H1 (cell line): ENCODE results near the gene CASR. TPM values are rescaled to one million over a fixed set of nuclear protein-coding genes. Genes with fewer than 3 reads are reported as not detected.

Experiments used
- CTCF ChIA-PET: fragments of 300-600 bp; sonication (Branson Sonifier 250); formaldehyde crosslinking; loops from one replicate; lab custom pipeline; 2021; ENCODE audit not compliant: partially characterized antibody; lab: Charles Lee
- POLR2A ChIA-PET: fragments of 300-600 bp; sonication (Branson Sonifier 250); formaldehyde crosslinking; loops from one replicate; lab custom pipeline; 2021; ENCODE audit warnings: inconsistent platforms; ENCODE audit not compliant: partially characterized antibody; lab: Charles Lee
- DNase-seq, 2 experiments: peaks; one replicate each; pipeline versions ENCODE4 v3.0.0 to v3.0.0-alpha.2; 2010 to 2022; ENCODE audit warnings: low spot score in 2 of 2, low read depth in 1 of 2, mixed read lengths in 1 of 2
- FAIRE-seq: peaks from 2 replicates; lab custom pipeline; 2011; peaks lifted over from hg19 to GRCh38; lab: Jason Lieb, UNC
- H2AFZ ChIP-seq: 2 replicates; pipeline ENCODE4 v1.8.1; 2012; ENCODE audit warnings: low read length, inconsistent platforms
- H2AK5ac ChIP-seq: 2 replicates; pipeline ENCODE4 v1.6.1; 2013; ENCODE audit warnings: low read depth, low read length
- H2BK120ac ChIP-seq: replicated peaks from 2 replicates; pipeline ENCODE3; 2013; ENCODE audit warnings: low read depth, low read length, inconsistent platforms
- H2BK12ac ChIP-seq: 2 replicates; pipeline ENCODE4 v1.6.1; 2013; ENCODE audit warnings: low read depth, low read length
- H2BK15ac ChIP-seq: 2 replicates; pipeline ENCODE4 v1.6.1; 2013; ENCODE audit warnings: low read length
- H2BK20ac ChIP-seq: 2 replicates; pipeline ENCODE4 v1.6.1; 2013; ENCODE audit warnings: low read length
- H2BK5ac ChIP-seq: 2 replicates; pipeline ENCODE4 v1.6.1; 2013; ENCODE audit warnings: low read depth, low read length
- H3K14ac ChIP-seq: 2 replicates; pipeline ENCODE4 v1.6.1; 2013; ENCODE audit warnings: inconsistent platforms; ENCODE audit not compliant: insufficient read length
- H3K18ac ChIP-seq: 2 replicates; pipeline ENCODE4 v1.6.1; 2013; ENCODE audit warnings: low read length; ENCODE audit errors: extremely low read depth
- H3K23ac ChIP-seq: 2 replicates; pipeline ENCODE4 v1.6.1; 2013; ENCODE audit warnings: inconsistent platforms; ENCODE audit not compliant: insufficient read length
- H3K23me2 ChIP-seq: 2 replicates; pipeline ENCODE4 v1.6.1; 2013; ENCODE audit warnings: low read depth, low read length
- H3K27ac ChIP-seq: 2 replicates; pipeline ENCODE4 v1.6.1; 2011; ENCODE audit warnings: low read depth, low read length, inconsistent platforms
- H3K27me3 ChIP-seq, 4 experiments: replicated peaks in 1 of 4; 1 replicate in 1 of 4; 2 replicates in 3 of 4; pipeline versions ENCODE4 v1.6.1 to v1.8.1; 2011 to 2013; ENCODE audit warnings: low read length in 3 of 4, mild to moderate bottlenecking in 3 of 4, inconsistent platforms in 2 of 4, mixed read lengths in 2 of 4, moderate library complexity in 1 of 4; ENCODE audit not compliant: control insufficient read depth in 3 of 4, insufficient read depth in 3 of 4; ENCODE audit errors: extremely low read depth in 1 of 4
- H3K36me3 ChIP-seq, 4 experiments: 2 replicates each; pipeline versions ENCODE4 v1.6.1 to v1.8.1; 2011 to 2013; ENCODE audit warnings: mild to moderate bottlenecking in 4 of 4, low read length in 3 of 4, moderate library complexity in 2 of 4, control low read depth in 1 of 4, inconsistent platforms in 1 of 4; ENCODE audit not compliant: insufficient read depth in 4 of 4, control insufficient read depth in 2 of 4
- H3K4ac ChIP-seq: replicated peaks from 2 replicates; pipeline ENCODE3; 2013; ENCODE audit warnings: low read length, low read depth, mixed read lengths, inconsistent platforms; ENCODE audit not compliant: insufficient read length
- H3K4me1 ChIP-seq, 4 experiments: replicated peaks in 1 of 4; 1 replicate in 1 of 4; 2 replicates in 3 of 4; pipeline versions ENCODE4 v1.6.1 to v1.8.1; 2011 to 2013; ENCODE audit warnings: low read length in 3 of 4, inconsistent platforms in 2 of 4, mixed read lengths in 1 of 4; ENCODE audit not compliant: insufficient read depth in 4 of 4, control insufficient read depth in 3 of 4
- H3K4me2 ChIP-seq, 2 experiments: 2 replicates each; pipeline versions ENCODE4 v1.6.1 to v1.8.1; 2011 to 2013; ENCODE audit warnings: low read depth in 2 of 2, low read length in 2 of 2, control low read depth in 1 of 2, inconsistent platforms in 1 of 2, mild to moderate bottlenecking in 1 of 2; ENCODE audit not compliant: insufficient read depth in 1 of 2
- H3K4me3 ChIP-seq, 4 experiments: fragments of 200-600, 300-600 bp in 1 of 4; sonication (generic), shearing (Covaris generic), sonication (Bioruptor Twin) in 1 of 4; 2 replicates each; pipeline versions ENCODE4 v1.5.1 to v1.8.1; 2011 to 2016; ENCODE audit warnings: low read length in 4 of 4, low read depth in 3 of 4, control low read depth in 2 of 4, inconsistent platforms in 2 of 4, mild to moderate bottlenecking in 2 of 4, mixed read lengths in 1 of 4, moderate library complexity in 1 of 4; ENCODE audit not compliant: insufficient read depth in 2 of 4; ENCODE audit errors: extremely low read depth in 1 of 4
- H3K56ac ChIP-seq: replicated peaks from 2 replicates; pipeline ENCODE3; 2013; ENCODE audit warnings: low read depth, mild to moderate bottlenecking, mixed read lengths, low read length, inconsistent platforms; ENCODE audit not compliant: insufficient read length
- H3K79me1 ChIP-seq: 2 replicates; pipeline ENCODE4 v1.6.1; 2013; ENCODE audit warnings: low read depth, low read length, control low read depth
- H3K79me2 ChIP-seq, 2 experiments: 2 replicates each; pipeline versions ENCODE4 v1.6.1 to v1.8.1; 2012 to 2013; ENCODE audit warnings: low read length in 2 of 2, mild to moderate bottlenecking in 2 of 2, inconsistent platforms in 1 of 2; ENCODE audit not compliant: insufficient read depth in 2 of 2, control insufficient read depth in 1 of 2
- H3K9ac ChIP-seq, 4 experiments: replicated peaks in 1 of 4; 1 replicate in 1 of 4; 2 replicates in 3 of 4; pipeline versions ENCODE4 v1.6.1 to v1.8.1; 2011 to 2013; ENCODE audit warnings: low read depth in 3 of 4, low read length in 3 of 4, control low read depth in 2 of 4, mild to moderate bottlenecking in 2 of 4, moderate library complexity in 2 of 4, inconsistent platforms in 1 of 4; ENCODE audit errors: extremely low read depth in 1 of 4
- H3K9me3 ChIP-seq, 2 experiments: 2 replicates each; pipeline versions ENCODE4 v1.6.1 to v1.8.1; 2012 to 2013; ENCODE audit warnings: mild to moderate bottlenecking in 2 of 2, moderate library complexity in 2 of 2, control low read depth in 1 of 2, inconsistent platforms in 1 of 2, low read depth in 1 of 2, low read length in 1 of 2, mixed read lengths in 1 of 2; ENCODE audit not compliant: insufficient read depth in 2 of 2
- H4K20me1 ChIP-seq, 2 experiments: replicated peaks in 1 of 2; 2 replicates each; pipeline versions ENCODE3 to v1.8.1; 2011 to 2013; ENCODE audit warnings: inconsistent platforms in 2 of 2, low read length in 2 of 2, mild to moderate bottlenecking in 1 of 2; ENCODE audit not compliant: insufficient read depth in 2 of 2, control insufficient read depth in 1 of 2
- H4K5ac ChIP-seq: 2 replicates; pipeline ENCODE4 v1.6.1; 2013; ENCODE audit warnings: low read length, low read depth, mixed read lengths, inconsistent platforms; ENCODE audit not compliant: insufficient read length
- H4K8ac ChIP-seq: 2 replicates; pipeline ENCODE4 v1.8.0; 2013; ENCODE audit warnings: mild to moderate bottlenecking, moderate library complexity, low read length, inconsistent platforms; ENCODE audit not compliant: insufficient read depth; ENCODE audit errors: extremely low read depth
- H4K91ac ChIP-seq: replicated peaks from 2 replicates; pipeline ENCODE3; 2013; ENCODE audit warnings: low read length, mixed read lengths, inconsistent platforms; ENCODE audit not compliant: insufficient read length
- BACH1 ChIP-seq: IDR thresholded peaks from 2 replicates; pipeline ENCODE4 v1.6.1; 2012; ENCODE audit warnings: low read length, improper control_type of control experiment
- CTBP2 ChIP-seq: IDR thresholded peaks from 2 replicates; pipeline ENCODE4 v1.7.0; 2011; ENCODE audit warnings: borderline replicate concordance, mild to moderate bottlenecking, moderate library complexity, mixed read lengths, low read length; ENCODE audit not compliant: insufficient read depth, insufficient read length
- EZH2 ChIP-seq: fragments of 200-600 bp; sonication (generic); IDR thresholded peaks from 2 replicates; pipeline ENCODE4 v1.7.1; 2012; ENCODE audit warnings: low read depth, mild to moderate bottlenecking, moderate library complexity, low read length, inconsistent platforms; ENCODE audit not compliant: severe bottlenecking
- GABPA ChIP-seq: IDR thresholded peaks from 2 replicates; pipeline ENCODE4 v1.6.1; 2011; ENCODE audit warnings: mild to moderate bottlenecking, low read length, moderate library complexity, borderline replicate concordance; ENCODE audit not compliant: insufficient read depth
- KDM4A ChIP-seq: IDR thresholded peaks from one replicate; pipeline ENCODE4 v1.7.1; 2012; ENCODE audit warnings: low read depth, mild to moderate bottlenecking, moderate library complexity, low read length, inconsistent platforms; ENCODE audit not compliant: severe bottlenecking
- RXRA ChIP-seq: IDR thresholded peaks from 2 replicates; pipeline ENCODE4 v1.6.1; 2011; ENCODE audit warnings: low read depth, mild to moderate bottlenecking, low read length, moderate library complexity; ENCODE audit not compliant: insufficient read depth
- SIN3A ChIP-seq, 2 experiments: IDR thresholded peaks in 1 of 2; conservative IDR thresholded peaks in 1 of 2; 2 replicates each; pipeline ENCODE4 v1.6.1; 2011 to 2012; ENCODE audit warnings: low read length in 2 of 2, improper control_type of control experiment in 1 of 2, low read depth in 1 of 2, mild to moderate bottlenecking in 1 of 2
- SIX5 ChIP-seq: IDR thresholded peaks from 2 replicates; pipeline ENCODE4 v1.6.1; 2011; ENCODE audit warnings: mild to moderate bottlenecking, low read depth, low read length
- SP4 ChIP-seq: IDR thresholded peaks from 2 replicates; pipeline ENCODE4 v1.6.1; 2012; ENCODE audit warnings: low read length, inconsistent platforms
- SUZ12 ChIP-seq: fragments of 200-600 bp; sonication (generic); IDR thresholded peaks from 2 replicates; pipeline ENCODE4 v1.6.1; 2012; ENCODE audit warnings: mild to moderate bottlenecking, inconsistent platforms, low read length, moderate library complexity, mixed read lengths
- TBP ChIP-seq: IDR thresholded peaks from 2 replicates; pipeline ENCODE4 v1.6.1; 2011; ENCODE audit warnings: low read depth, low read length, improper control_type of control experiment
- TCF12 ChIP-seq: IDR thresholded peaks from 2 replicates; pipeline ENCODE4 v1.6.1; 2011; ENCODE audit warnings: low read depth, mild to moderate bottlenecking, low read length
- YY1 ChIP-seq: IDR thresholded peaks from 2 replicates; pipeline ENCODE4 v1.6.1; 2011; ENCODE audit warnings: low read depth, mild to moderate bottlenecking, low read length
- WGBS, 2 experiments: shearing (Covaris generic) in 1 of 2; methylation state at CpG; one replicate each; pipeline versions ENCODE4 v1.1.6 to v1.1.7; 2013 to 2015; ENCODE audit warnings: low lambda C conversion rate in 2 of 2, mixed read lengths in 2 of 2, inconsistent platforms in 1 of 2, low coverage in 1 of 2, missing lambda C conversion rate in 1 of 2; ENCODE audit not compliant: insufficient replicate concordance in 2 of 2, insufficient coverage in 1 of 2, insufficient read length in 1 of 2; ENCODE audit errors: extremely low coverage in 1 of 2, missing lambda C conversion rate in 1 of 2; 5-methylcytosine and 5-hydroxymethylcytosine counted together
- polyA plus RNA-seq, 7 experiments: library from polyadenylated mRNA; depleted of rRNA in 3 of 7; stranded (reverse) in 5 of 7; unstranded in 2 of 7; fragments of >200 nt in 5 of 7; fragments of 200-250 nt in 2 of 7; gene quantifications; 1 replicate in 5 of 7; 2 replicates in 1 of 7; 4 replicates in 1 of 7; pipeline versions ENCODE4 v1.2.1 to v1.2.3, GENCODE V29; 2011 to 2013; ENCODE audit warnings: missing spikeins in 2 of 7, mixed read lengths in 2 of 7
- total RNA-seq: library from RNA; stranded (reverse); fragmentation: NEBNext Ultra II Directional; extraction: Animal tissue kit (Norgen Biotek cat#: 25700); gene quantifications from 2 replicates; pipeline ENCODE4 v1.2.1, GENCODE V29; 2021

CASR gene
- total and polyA plus RNA-seq, 2 of the 8 experiments (the other 6 are each of a cell fraction or from before 2014, with no cell fraction given), result 0.36 to 0.58 TPM

DNA sequence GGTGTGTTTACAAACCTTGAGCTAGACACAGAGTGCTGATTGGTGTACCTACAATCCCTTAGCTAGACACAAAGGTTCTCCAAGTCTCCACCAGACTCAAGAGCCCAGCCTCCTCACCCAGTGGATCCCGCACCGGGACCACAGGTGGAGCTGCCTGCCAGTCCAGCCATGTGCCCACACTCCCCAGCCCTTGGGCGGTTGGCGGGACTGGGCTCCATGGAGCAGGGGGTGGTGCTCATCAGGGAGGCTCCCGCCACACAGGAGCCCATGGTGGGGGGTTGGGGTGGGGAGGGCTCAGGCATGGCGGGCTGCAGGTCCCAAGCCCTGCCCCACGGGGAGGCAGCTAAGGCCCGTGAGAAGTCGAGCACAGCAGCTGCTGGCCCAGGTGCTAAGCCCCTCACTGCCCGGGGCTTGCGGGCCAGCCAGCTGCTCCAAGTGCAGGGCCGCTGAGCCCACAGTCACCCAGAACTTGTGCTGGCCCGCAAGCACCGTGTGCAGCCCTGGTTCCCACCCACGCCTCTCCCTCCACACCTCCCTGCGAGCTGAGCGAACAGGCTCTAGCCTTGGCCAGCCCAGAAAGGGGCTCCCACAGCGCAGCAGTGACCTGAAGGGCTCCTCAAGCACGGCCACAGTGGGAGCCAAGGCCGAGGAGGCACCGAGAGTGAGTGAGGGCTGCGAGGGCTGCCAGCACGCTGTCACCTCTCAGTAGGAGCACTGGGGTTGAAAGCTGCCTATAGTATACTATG lies 43.7 kb downstream of the CASR start:
- no peak overlapping the region for H2BK12ac ChIP-seq
- no peak for DNase-seq
- peaks cover 2 to 4% of the 10 kb centered on the region in 2 experiments; a peak in 1 of 4 replicates for H3K9me3 ChIP-seq
- no peak overlapping the region for H2AK5ac ChIP-seq
- H3K18ac ChIP-seq, result no peak overlapping the region
- no peak overlapping the region for H2BK120ac ChIP-seq
- no peaks in the 10 kb centered on the region for H3K79me2 ChIP-seq
- no peak overlapping the region for H4K91ac ChIP-seq
- H3K4me1 ChIP-seq, result peaks cover 0 to 3% (median 0%) of the 10 kb centered on the region in 4 experiments; a peak in 1 of 7 replicates
- no peak overlapping the region for H3K9ac ChIP-seq
- H4K5ac ChIP-seq, result no peak overlapping the region
- no peak overlapping the region for H3K4me3 ChIP-seq
- no peak overlapping the region for H2BK5ac ChIP-seq
- H3K4me2 ChIP-seq, result no peak overlapping the region
- H3K27ac ChIP-seq, result no peak overlapping the region
- ChIA-PET CTCF (interaction anchor here (0.7 to 1.6 kb wide), 4 partner anchors 10 to 88 kb away, joined by 3 to 4 read pairs (median 3); no protein-coding TSS in a partner anchor), POLR2A (no interaction called here)
- H3K14ac ChIP-seq, result no peak overlapping the region
- 87% methylated on average over 12 of the region's 23 CpGs; no CpG with 5 or more reads in 1 of the 2 experiments for WGBS, 2 experiments
- no peaks in the 10 kb centered on the region for H3K27me3 ChIP-seq
- no peak overlapping the region for H2BK20ac ChIP-seq
- no peak overlapping the region for H2BK15ac ChIP-seq
- no peak overlapping the region for H3K23ac ChIP-seq
- H3K36me3 ChIP-seq, result no peaks in the 10 kb centered on the region
- no peaks in the 10 kb centered on the region; the same call in 1 of the 2 replicates for H3K23me2 ChIP-seq
- no peak overlapping the region for H4K8ac ChIP-seq
- no peaks in the 10 kb centered on the region for H4K20me1 ChIP-seq
- no peaks in the 10 kb centered on the region for H3K79me1 ChIP-seq
- H3K56ac ChIP-seq, result no peak overlapping the region
- H3K4ac ChIP-seq, result no peak overlapping the region
- FAIRE-seq, result no peak
- H2AFZ ChIP-seq, result no peak overlapping the region
- TF ChIP-seq CTBP2 (no peak), BACH1 (no peak), TBP (no peak), SIX5 (no peak), SP4 (no peak), KDM4A (no peak), GABPA (no peak), SUZ12 (no peak), TCF12 (no peak), SIN3A (conservative IDR thresholded peaks at IDR 0.05 in 1 of 2, IDR thresholded peaks at IDR 0.05 in 1 of 2; ENCODE audit: low read depth in 1 of 2, low read length in 2 of 2) (no peak), YY1 (no peak), RXRA (no peak), EZH2 (no peak)
